ENCODE measurements around the gene GUCA1A. TPM values are rescaled to one million over a fixed set of nuclear protein-coding genes. Genes with fewer than 3 reads are reported as not detected.
"Not testable (repeated sequence)": the region's sequence is repeated elsewhere in the genome, so short reads cannot be mapped to it uniquely, and the experiment has no call there.

GUCA1A gene
- polyA plus RNA-seq, 6 donors from 2014 or later = not detected

DNA sequence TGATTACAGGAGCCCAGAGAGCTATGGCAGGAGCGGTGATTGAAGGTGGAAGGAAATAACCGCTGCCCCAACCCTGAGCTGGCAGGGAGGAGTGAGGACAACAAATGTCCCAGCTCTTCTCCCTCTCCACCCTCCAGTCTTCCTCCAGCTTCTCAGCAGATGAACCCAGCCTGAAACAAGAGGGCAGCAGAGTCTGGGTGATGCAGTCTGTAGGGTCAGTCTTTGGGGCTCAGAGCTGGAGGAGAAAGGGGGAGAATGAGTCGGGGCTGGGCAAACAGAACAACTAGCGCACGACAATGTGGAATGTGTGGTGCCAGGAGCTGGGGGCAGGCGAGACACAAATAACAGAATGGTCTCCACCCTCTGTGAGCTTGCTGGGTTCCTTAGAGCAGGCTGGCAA is 4.5 kb upstream of the GUCA1A start:
- Mint-ChIP-seq H3K36me3 (no peaks in the 10 kb centered on the region), H3K27me3 (peaks cover 3 to 19% (median 11%) of the 10 kb centered on the region in 3 donors), H3K9me3 (no peaks in the 10 kb centered on the region), H3K4me1 (peaks cover 3 to 6% (median 6%) of the 10 kb centered on the region in 3 donors), H3K27ac (no peak overlapping the region), H3K4me3 (no peak overlapping the region)
- DNase-seq (no peak), ATAC-seq (ENCODE audit: low read depth in 2 of 2) (no peak)

DNA sequence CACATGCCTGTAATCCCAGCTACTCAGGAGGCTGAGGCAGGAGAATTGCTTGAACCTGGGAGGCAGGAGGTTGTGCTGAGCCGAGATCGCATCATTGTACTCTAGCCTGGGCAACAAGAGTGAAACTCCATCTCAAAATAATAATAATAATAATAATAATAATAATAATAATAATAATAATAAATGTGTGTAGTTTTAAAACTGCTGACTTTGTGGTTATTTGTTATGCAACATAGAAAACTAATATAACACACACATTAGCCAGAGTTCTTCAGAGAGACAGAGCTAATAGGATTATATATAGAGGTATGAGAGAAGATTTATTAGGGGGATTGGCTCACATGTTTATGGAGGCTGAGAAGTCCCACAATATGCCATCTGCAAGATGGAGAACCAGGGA is 3.4 kb upstream of the GUCA1A start:
- not testable (repeated sequence) for ATAC-seq (ENCODE audit: low read depth in 2 of 2); DNase-seq; H3K9me3 Mint-ChIP-seq; H3K27ac Mint-ChIP-seq; H3K4me1 Mint-ChIP-seq; H3K36me3 Mint-ChIP-seq; H3K4me3 Mint-ChIP-seq
- peaks cover 7 to 19% (median 11%) of the 10 kb centered on the region in 3 donors for H3K27me3 Mint-ChIP-seq

DNA sequence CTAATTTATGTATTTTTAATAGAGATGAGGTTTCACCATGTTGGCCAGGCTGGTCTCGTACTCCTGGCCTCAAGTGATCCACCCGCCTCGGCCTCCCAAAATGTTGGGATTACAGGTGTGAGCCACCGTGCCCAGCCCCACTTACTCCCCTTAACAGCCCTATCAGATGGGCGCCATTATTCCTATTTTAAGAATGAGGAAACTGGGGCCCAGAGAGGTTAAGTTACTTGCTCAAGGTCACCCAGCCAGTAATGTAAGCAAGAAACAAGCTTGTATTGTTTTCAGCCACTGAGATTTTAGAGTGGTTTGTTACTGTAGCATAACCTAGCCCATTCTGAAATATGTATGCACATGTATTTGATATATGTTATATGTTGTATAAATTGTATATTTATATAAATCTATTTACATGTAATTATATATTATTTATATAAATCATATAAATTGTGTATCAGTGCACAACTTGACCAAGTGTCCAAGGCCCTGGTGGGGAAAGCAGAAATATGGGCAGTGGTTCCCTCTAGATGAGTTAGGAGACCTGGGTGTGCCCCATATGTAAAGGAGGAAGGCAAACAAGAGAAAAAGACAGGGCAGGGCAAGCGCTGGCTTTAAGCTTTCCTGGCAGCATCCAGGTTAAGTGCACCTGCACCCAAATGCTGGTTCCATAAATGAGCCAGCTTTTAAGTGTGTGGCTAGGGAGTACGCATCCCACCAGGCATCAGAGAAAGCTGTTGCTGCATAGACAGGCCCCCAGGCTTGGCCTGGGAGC is 1.2 kb upstream of the GUCA1A start:
- Mint-ChIP-seq H3K4me3 (no peak overlapping the region), H3K4me1 (no peaks in the 10 kb centered on the region), H3K27ac (peak overlapping the region in 1 of 6 donors; percentile 76), H3K36me3 (no peaks in the 10 kb centered on the region), H3K27me3 (peaks cover 7 to 19% (median 13%) of the 10 kb centered on the region in 3 donors), H3K9me3 (no peaks in the 10 kb centered on the region)
- DNase-seq (no peak), ATAC-seq (ENCODE audit: low read depth in 2 of 2) (no peak)

DNA sequence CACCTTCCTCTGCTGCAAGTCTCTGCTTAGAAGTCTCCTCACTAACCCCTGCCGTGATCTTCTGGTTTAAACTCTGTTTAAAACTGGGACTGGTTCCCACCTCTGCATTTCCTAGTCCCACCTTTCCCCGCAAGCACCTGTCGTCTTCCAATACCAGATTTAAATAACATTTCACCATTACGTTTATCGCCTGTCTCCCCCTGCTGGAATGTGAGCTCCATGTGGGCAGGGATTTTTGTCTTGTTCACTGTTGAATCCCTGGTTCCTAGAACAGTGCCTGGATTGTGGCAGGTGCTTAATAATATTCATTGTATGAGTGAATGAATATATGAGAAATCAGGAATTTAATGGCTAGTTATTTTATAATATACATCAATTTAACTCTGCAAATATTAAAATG is 2.7 kb downstream of the GUCA1A start:
- H3K9me3 Mint-ChIP-seq = no peaks in the 10 kb centered on the region
- no peak for ATAC-seq (ENCODE audit: low read depth in 2 of 2)
- H3K36me3 Mint-ChIP-seq = no peaks in the 10 kb centered on the region
- H3K27me3 Mint-ChIP-seq = peaks cover 16 to 26% (median 22%) of the 10 kb centered on the region in 3 donors
- H3K27ac Mint-ChIP-seq = no peak overlapping the region
- no peak overlapping the region for H3K4me3 Mint-ChIP-seq
- no peak for DNase-seq
- peaks cover 0 to 7% (median 2%) of the 10 kb centered on the region in 3 donors for H3K4me1 Mint-ChIP-seq

- DNase-seq = no peak
- no peaks in the 10 kb centered on the region for H3K9me3 Mint-ChIP-seq
- ATAC-seq (ENCODE audit: low read depth in 2 of 2) = no peak
- peaks cover 16 to 30% (median 22%) of the 10 kb centered on the region in 3 donors for H3K27me3 Mint-ChIP-seq
- peaks cover 0 to 7% (median 2%) of the 10 kb centered on the region in 3 donors for H3K4me1 Mint-ChIP-seq
- no peak overlapping the region for H3K4me3 Mint-ChIP-seq
- no peaks in the 10 kb centered on the region for H3K36me3 Mint-ChIP-seq
- H3K27ac Mint-ChIP-seq = no peak overlapping the region
These were observed 3.8 kb downstream of the GUCA1A start for GRCh38 chr6:42176981-42177380.

- H3K27ac Mint-ChIP-seq = no peak overlapping the region
- no peaks in the 10 kb centered on the region for H3K36me3 Mint-ChIP-seq
- peak overlapping the region in 3 of 8 donors; percentile 45 to 61 (median 57) for H3K4me3 Mint-ChIP-seq
- no peaks in the 10 kb centered on the region for H3K9me3 Mint-ChIP-seq
- H3K4me1 Mint-ChIP-seq = peaks cover 0 to 7% (median 2%) of the 10 kb centered on the region in 3 donors
- DNase-seq (no peak), ATAC-seq (ENCODE audit: low read depth in 2 of 2) (peak in 1 of 2 donors; percentile 40)
- peaks cover 16 to 32% (median 22%) of the 10 kb centered on the region in 3 donors for H3K27me3 Mint-ChIP-seq
These were observed 4.6 kb downstream of the GUCA1A start for GRCh38 chr6:42177514-42178364.

GRCh38 chr6:42179261-42179944 is 6.2 kb downstream of the GUCA1A start:
- H3K27ac Mint-ChIP-seq = no peak overlapping the region
- no peaks in the 10 kb centered on the region for H3K9me3 Mint-ChIP-seq
- no peaks in the 10 kb centered on the region for H3K36me3 Mint-ChIP-seq
- H3K4me1 Mint-ChIP-seq = peaks cover 0 to 7% (median 2%) of the 10 kb centered on the region in 3 donors
- no peak overlapping the region for H3K4me3 Mint-ChIP-seq
- H3K27me3 Mint-ChIP-seq = peaks cover 12 to 32% (median 22%) of the 10 kb centered on the region in 3 donors
- DNase-seq (no peak), ATAC-seq (ENCODE audit: low read depth in 2 of 2) (no peak)

DNA sequence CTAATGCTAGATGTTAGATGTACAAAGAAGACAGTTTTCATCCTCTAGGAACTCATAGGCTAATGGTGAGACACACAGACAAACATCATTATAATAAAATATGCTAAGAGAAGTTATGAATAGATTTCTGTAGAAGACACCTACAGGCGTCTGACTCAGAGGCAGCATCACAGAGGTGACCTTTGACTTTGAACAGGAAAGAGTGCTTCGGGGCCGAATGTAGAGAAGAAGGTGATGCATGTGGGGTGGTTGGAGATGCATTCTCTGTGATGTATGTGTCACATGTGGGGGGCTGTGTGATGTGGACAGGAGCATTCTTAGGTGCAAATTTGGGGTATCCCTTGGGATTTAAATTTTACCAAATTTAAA is 6.8 kb downstream of the GUCA1A start:
- Mint-ChIP-seq H3K36me3 (peaks cover 0 to 2% of the 10 kb centered on the region in 2 donors), H3K4me1 (peaks cover 0 to 7% (median 2%) of the 10 kb centered on the region in 3 donors), H3K4me3 (no peak overlapping the region), H3K27ac (no peak overlapping the region), H3K9me3 (no peaks in the 10 kb centered on the region), H3K27me3 (peaks cover 12 to 32% (median 22%) of the 10 kb centered on the region in 3 donors)
- no peak for DNase-seq
- no peak for ATAC-seq (ENCODE audit: low read depth in 2 of 2)

DNA sequence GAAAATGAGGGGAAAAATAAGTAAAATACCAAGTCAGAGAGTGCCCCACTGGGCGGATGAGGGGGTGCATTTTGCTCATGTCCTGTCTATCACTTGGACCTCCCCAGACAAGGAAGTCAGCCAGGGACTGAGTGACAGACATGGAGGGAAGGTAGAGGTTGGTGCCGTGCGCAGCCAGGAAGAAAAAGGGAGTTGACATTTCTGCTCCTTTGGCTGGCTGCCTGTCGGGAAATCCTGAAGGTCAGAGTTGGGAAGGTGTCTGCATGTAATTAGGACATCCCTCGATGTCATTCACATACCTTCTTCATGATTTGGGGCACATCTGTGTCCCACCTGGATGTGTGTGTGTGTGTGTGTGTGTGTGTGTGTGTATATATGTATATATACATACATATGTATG is 8.9 kb downstream of the GUCA1A start:
- ATAC-seq (ENCODE audit: low read depth in 2 of 2) (no peak), DNase-seq (no peak)
- H3K36me3 Mint-ChIP-seq = peaks cover 0 to 6% of the 10 kb centered on the region in 2 donors
- H3K4me1 Mint-ChIP-seq = peaks cover 0 to 7% (median 2%) of the 10 kb centered on the region in 3 donors
- no peak overlapping the region for H3K27ac Mint-ChIP-seq
- H3K4me3 Mint-ChIP-seq = no peak overlapping the region
- H3K9me3 Mint-ChIP-seq = no peaks in the 10 kb centered on the region
- peaks cover 12 to 32% (median 13%) of the 10 kb centered on the region in 3 donors for H3K27me3 Mint-ChIP-seq

- no peak overlapping the region for H3K4me3 Mint-ChIP-seq
- H3K9me3 Mint-ChIP-seq = no peaks in the 10 kb centered on the region
- no peak for DNase-seq
- peaks cover 6 to 14% (median 6%) of the 10 kb centered on the region in 3 donors for H3K27me3 Mint-ChIP-seq
- H3K4me1 Mint-ChIP-seq = no peaks in the 10 kb centered on the region
- no peak overlapping the region for H3K27ac Mint-ChIP-seq
- peaks cover 0 to 6% of the 10 kb centered on the region in 2 donors for H3K36me3 Mint-ChIP-seq
- ATAC-seq (ENCODE audit: low read depth in 2 of 2) = no peak
These were observed 11.3 kb downstream of the GUCA1A start for GRCh38 chr6:42184475-42184874.

DNA sequence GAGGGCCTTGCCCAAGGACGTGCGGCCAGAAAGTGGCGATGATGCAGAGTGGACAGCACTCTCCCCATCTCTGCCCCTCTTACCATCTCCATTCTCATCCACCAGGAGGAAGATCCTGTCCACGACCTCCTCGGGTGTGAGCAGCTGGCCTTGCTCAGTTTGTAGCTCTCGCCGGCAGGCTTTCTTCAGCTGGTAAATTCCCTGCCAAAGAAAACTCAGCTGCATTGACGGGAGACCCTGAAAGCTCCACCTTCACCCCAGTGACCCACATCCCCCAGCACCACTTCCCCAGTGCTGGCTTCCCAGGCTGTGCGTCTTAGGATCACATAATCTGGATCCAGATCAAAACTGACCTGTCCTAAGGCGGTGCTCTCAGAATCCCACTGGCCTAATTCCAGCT is 12.4 kb downstream of the GUCA1A start:
- Mint-ChIP-seq H3K27ac (peak overlapping the region in 2 of 6 donors; percentile 54 to 56), H3K9me3 (peaks cover 0 to 1% (median 0%) of the 10 kb centered on the region in 7 donors), H3K36me3 (peaks cover 0 to 9% of the 10 kb centered on the region in 2 donors), H3K4me1 (no peaks in the 10 kb centered on the region), H3K4me3 (no peak overlapping the region), H3K27me3 (peaks cover 0 to 6% (median 0%) of the 10 kb centered on the region in 3 donors)
- no peak for ATAC-seq (ENCODE audit: low read depth in 2 of 2)
- DNase-seq = no peak

- ATAC-seq (ENCODE audit: low read depth in 2 of 2) = no peak
- Mint-ChIP-seq H3K27me3 (no peaks in the 10 kb centered on the region), H3K36me3 (peaks cover 0 to 19% of the 10 kb centered on the region in 2 donors), H3K9me3 (peaks cover 0 to 1% (median 0%) of the 10 kb centered on the region in 7 donors), H3K4me3 (no peak overlapping the region), H3K27ac (no peak overlapping the region), H3K4me1 (no peaks in the 10 kb centered on the region)
- no peak for DNase-seq
These were observed 15.2 kb downstream of the GUCA1A start for GRCh38 chr6:42188406-42188805.

DNA sequence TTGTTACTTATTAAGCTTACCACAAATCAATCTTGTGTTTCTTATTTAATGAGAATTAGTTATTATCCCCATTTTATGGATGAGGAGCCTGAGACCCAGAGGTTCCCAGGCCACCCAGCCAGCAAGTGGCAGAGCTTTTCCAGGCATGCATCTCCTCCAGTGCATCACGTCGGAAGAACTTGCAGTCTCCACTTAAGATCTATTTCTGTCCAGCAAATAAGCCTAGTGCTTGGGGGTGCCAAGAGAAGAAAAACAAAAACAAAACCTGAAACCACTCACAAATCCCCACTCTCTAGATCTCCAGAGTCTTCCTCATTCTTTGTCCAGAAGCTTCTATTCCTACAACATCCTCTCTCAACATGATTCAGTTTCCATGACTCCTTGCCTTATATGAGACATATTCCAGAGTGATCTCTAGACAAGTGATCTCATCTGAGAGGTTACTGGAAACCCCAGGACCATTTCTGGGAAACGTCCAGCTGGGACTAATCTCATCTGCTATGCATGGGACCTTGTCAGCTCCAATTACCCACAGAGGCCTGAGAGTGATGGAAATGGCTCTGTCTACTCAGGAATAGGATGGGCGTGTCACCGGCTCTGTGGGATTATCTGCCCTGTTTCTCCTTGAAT is 17.5 kb downstream of the GUCA1A start:
- Mint-ChIP-seq H3K9me3 (peaks cover 0 to 1% (median 0%) of the 10 kb centered on the region in 7 donors), H3K36me3 (peaks cover 0 to 14% of the 10 kb centered on the region in 2 donors), H3K27me3 (no peaks in the 10 kb centered on the region), H3K4me3 (no peak overlapping the region), H3K4me1 (no peaks in the 10 kb centered on the region), H3K27ac (no peak overlapping the region)
- no peak for ATAC-seq (ENCODE audit: low read depth in 2 of 2)
- no peak for DNase-seq

Measured in naive B cell (primary cell).